Measurements from ENCODE around the gene ACSL5. TPM values are rescaled to one million over a fixed set of nuclear protein-coding genes. Genes with fewer than 3 reads are reported as not detected.

ACSL5 gene
- total and polyA plus RNA-seq, 2 experiments from 2014 or later, result not detected

- no peak overlapping the region for H3K27ac Mint-ChIP-seq
- H3K4me1 Mint-ChIP-seq, result no peaks in the 10 kb centered on the region
- no peak for ATAC-seq
- Histone ChIP-seq H3K36me3 (ENCODE audit: insufficient read depth) (no peaks in the 10 kb centered on the region), H3F3A (replicated peaks; ENCODE audit: low read depth) (no peaks in the 10 kb centered on the region), H2AFZ (no peak overlapping the region), H3K4me3 (no peak overlapping the region), H3K4me1 (ENCODE audit: insufficient read depth) (no peaks in the 10 kb centered on the region), H3K9me2 (ENCODE audit: insufficient read depth) (no peaks in the 10 kb centered on the region), H3K4me2 (no peak overlapping the region), H3K27ac (ENCODE audit: low read depth) (no peak overlapping the region), H4K20me1 (replicated peaks; ENCODE audit: insufficient read depth) (no peaks in the 10 kb centered on the region), H3K27me3 (ENCODE audit: insufficient read depth) (no peaks in the 10 kb centered on the region), H3K79me2 (replicated peaks; ENCODE audit: insufficient read depth) (peaks cover 36% of the 10 kb centered on the region)
- no peaks in the 10 kb centered on the region for H3K27me3 Mint-ChIP-seq (ENCODE audit: insufficient read depth, low read depth, poor library complexity)
- DNase-seq (ENCODE audit: low spot score), result peak; percentile 17
- TF ChIP-seq POLR2AphosphoS5 (IDR thresholded peaks at IDR 0.05; ENCODE audit: low read depth) (no peak), ZNF462 (CRISPR knock-in tag; IDR thresholded peaks at IDR 0.05) (no peak), CTCF (conservative IDR thresholded peaks at IDR 0.05; ENCODE audit: low read depth in 2 of 2) (no peak), ZNF331 (CRISPR knock-in tag; IDR thresholded peaks at IDR 0.05; ENCODE audit: low read depth) (no peak), EZH2 (IDR thresholded peaks at IDR 0.05; ENCODE audit: low read depth, unreplicated experiment) (no peak), REST (IDR thresholded peaks at IDR 0.05; ENCODE audit: unreplicated experiment) (no peak), CREB1 (CRISPR knock-in tag; IDR thresholded peaks at IDR 0.05; ENCODE audit: low read depth) (no peak), JUNB (IDR thresholded peaks at IDR 0.05; ENCODE audit: unreplicated experiment) (no peak), EZH2phosphoT487 (IDR thresholded peaks at IDR 0.05; ENCODE audit: unreplicated experiment) (no peak), NANOG (IDR thresholded peaks at IDR 0.05; ENCODE audit: borderline replicate concordance) (no peak), STAT1 (IDR thresholded peaks at IDR 0.05; ENCODE audit: unreplicated experiment) (no peak), ZNF114 (CRISPR knock-in tag; IDR thresholded peaks at IDR 0.05) (no peak)
- TF ChIP-seq, protein P1, sequence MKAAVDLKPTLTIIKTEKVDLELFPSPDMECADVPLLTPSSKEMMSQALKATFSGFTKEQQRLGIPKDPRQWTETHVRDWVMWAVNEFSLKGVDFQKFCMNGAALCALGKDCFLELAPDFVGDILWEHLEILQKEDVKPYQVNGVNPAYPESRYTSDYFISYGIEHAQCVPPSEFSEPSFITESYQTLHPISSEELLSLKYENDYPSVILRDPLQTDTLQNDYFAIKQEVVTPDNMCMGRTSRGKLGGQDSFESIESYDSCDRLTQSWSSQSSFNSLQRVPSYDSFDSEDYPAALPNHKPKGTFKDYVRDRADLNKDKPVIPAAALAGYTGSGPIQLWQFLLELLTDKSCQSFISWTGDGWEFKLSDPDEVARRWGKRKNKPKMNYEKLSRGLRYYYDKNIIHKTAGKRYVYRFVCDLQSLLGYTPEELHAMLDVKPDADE (IDR thresholded peaks at IDR 0.05), result no peak
- H3K36me3 Mint-ChIP-seq (ENCODE audit: low read depth), result peaks cover 19% of the 10 kb centered on the region
- peaks cover 21% of the 10 kb centered on the region for H3K9me3 Mint-ChIP-seq
- H3K4me3 Mint-ChIP-seq, result no peak overlapping the region
Measured at GRCh38 chr10:112454910-112455779, 81.2 kb downstream of the ACSL5 start.

Data from GM23338 (cell line).